Heart left ventricle (tissue), 16 donors: ENCODE measurements around the gene SCLY. TPM values are rescaled to one million over a fixed set of nuclear protein-coding genes. Genes with fewer than 3 reads are reported as not detected.

Experiments used
- ATAC-seq, 4 donors: fragments of 200-7000 bp; cut with Tn5 transposase; one replicate each; pipeline ENCODE4 v1.9.1; 2020 to 2022; ENCODE audit warnings: moderate library complexity in 4 of 4, mild to moderate bottlenecking in 3 of 4, moderate number of reproducible peaks in 1 of 4
- DNase-seq, 5 donors: peaks; one replicate each; pipeline ENCODE4 v3.0.0-alpha.2; 2020
- H3K27ac ChIP-seq, 12 donors: fragments of 200-600 bp; sonication (generic) in 4 of 12; one replicate each; pipeline versions ENCODE4 v1.5.0 to v1.8.0; 2016 to 2022; ENCODE audit warnings: mild to moderate bottlenecking in 2 of 12
- H3K27me3 ChIP-seq, 9 donors: fragments of 200-600 bp; sonication (generic) in 2 of 9; one replicate each; pipeline versions ENCODE4 v1.5.1 to v1.8.0; 2016 to 2022; ENCODE audit warnings: mild to moderate bottlenecking in 3 of 9
- H3K36me3 ChIP-seq, 9 donors: fragments of 200-600 bp; sonication (generic) in 2 of 9; one replicate each; pipeline versions ENCODE4 v1.5.0 to v1.8.0; 2018 to 2022; ENCODE audit warnings: mild to moderate bottlenecking in 2 of 9
- H3K4me1 ChIP-seq, 12 donors: fragments of 200-600 bp; sonication (generic) in 4 of 12; one replicate each; pipeline versions ENCODE4 v1.5.0 to v1.8.0; 2016 to 2022; ENCODE audit warnings: mild to moderate bottlenecking in 3 of 12
- H3K4me3 ChIP-seq, 12 donors: fragments of 200-600 bp; sonication (generic) in 4 of 12; one replicate each; pipeline versions ENCODE4 v1.5.0 to v1.8.0; 2017 to 2022; ENCODE audit warnings: mild to moderate bottlenecking in 9 of 12, moderate library complexity in 4 of 12
- H3K9me3 ChIP-seq, 12 donors: fragments of 200-600 bp; sonication (generic) in 4 of 12; one replicate each; pipeline versions ENCODE4 v1.5.0 to v1.8.0; 2016 to 2022; ENCODE audit warnings: mild to moderate bottlenecking in 1 of 12
- POLR2A ChIP-seq, 2 donors: fragments of 450-650 bp; IDR thresholded peaks; one replicate each; pipeline ENCODE4 v1.6.1; 2017; ENCODE audit warnings: antibody characterized with exemption in 2 of 2, mild to moderate bottlenecking in 2 of 2, moderate library complexity in 2 of 2
- WGBS, 4 donors: extraction: QIAGEN DNeasy Blood & Tissue Kit in 2 of 4; methylation state at CpG; one replicate each; pipeline versions ENCODE4 v1.1.5 to v1.1.7; 2013 to 2018; 5-methylcytosine and 5-hydroxymethylcytosine counted together
- intact Hi-C, 10 donors: fragments of 100-400 bp; cut with DNase I; formaldehyde crosslinking; loops; one replicate each; pipeline versions ENCODE4 v1.11.1 to v1.14.2; 2022
- polyA plus RNA-seq, 2 donors: library from polyadenylated mRNA; stranded (reverse); fragments of 200-250 nt; gene quantifications; one replicate each; pipeline ENCODE4 v1.2.3, GENCODE V29; 2013
- total RNA-seq, 9 donors: library from RNA; depleted of rRNA in 2 of 9; stranded (reverse); fragments of >200 nt in 2 of 9; fragmentation: NEBNext Ultra II Directional in 3 of 9; extraction: Animal tissue kit (Norgen Biotek cat#: 25700) in 3 of 9; gene quantifications; one replicate each; pipeline versions ENCODE4 v1.1.0 to v1.2.4, GENCODE V29; 2016 to 2023
- TF ChIP-seq, protein P1 (sequence below), 12 donors: fragments of 200-600 bp; sonication (generic) in 4 of 12; IDR thresholded peaks; one replicate each; pipeline versions ENCODE4 v1.5.0 to v1.8.0; 2018 to 2022; ENCODE audit warnings: antibody characterized with exemption in 12 of 12, mild to moderate bottlenecking in 5 of 12
- donor health status: ischemic (EF 13 %, LVEDD 7.1; RV severe dilation, severe dysfunction).
- donor health status: healthy with polysubstance abuse.
- donor health status: DM: no; HTN: yes; CAD: no.
- donor health status: DM: no; HTN: no; CAD: no.
- donor health status: ischemic (EF 25% LVEDD 6.9; RV normal size, moderate dysfunction).
- donor health status: ischemic (EF 25% LVEDD 5.7; RV mildly dilated, moderate dysfunction).
- donor health status: healthy.
- donor health status: DM: yes; HTN: yes; CAD: no.
- donor health status: ischemic (EF 35%, LVEDD 5.7; RV mildly dilated, moderate dysfunction).
- donor health status: nonischemic (EF 11% LVEDD 7.7; RV severe dilation, severe dysfunction).
- donor health status: DM: yes; HTN: yes; CAD: no.
- donor health status: PGD.
- donor health status: ischemic (EF 29% LVEDD 5.4; RV normal size, mild dysfunction).
- donor health status: nonischemic (EF 23%, LVEDD 6.1; RV moderate dilation, normal function).

SCLY gene
- total and polyA plus RNA-seq, 11 donors: 6.9 to 21.2 (median 10.6) TPM

DNA sequence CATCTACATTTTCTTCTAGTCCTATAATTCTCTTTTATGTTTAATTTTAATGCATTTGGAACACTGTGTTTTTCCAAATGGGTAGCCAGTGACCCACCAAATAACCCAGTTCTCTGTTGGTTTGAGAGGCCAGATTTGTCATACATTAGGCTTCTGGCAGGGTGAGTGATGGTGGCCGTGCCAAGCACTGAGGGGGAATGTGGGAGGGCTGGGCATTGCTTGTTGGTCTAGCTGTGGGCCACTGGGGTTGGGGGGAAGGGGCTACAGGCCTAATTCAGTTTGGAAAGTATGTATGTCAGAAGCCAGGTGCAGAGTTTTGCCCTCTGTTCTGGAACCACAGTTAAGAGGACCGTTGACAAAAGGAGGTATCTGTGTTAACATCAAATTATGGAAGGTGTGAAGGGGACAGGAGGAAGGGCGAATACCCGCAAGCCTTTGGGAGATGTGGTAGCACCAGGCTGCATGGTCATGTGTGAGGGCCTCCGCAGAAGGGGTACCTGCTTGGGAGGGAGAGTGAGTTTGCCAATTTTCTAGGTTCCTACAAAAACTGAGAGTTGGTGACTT lies 38.1 kb upstream of the SCLY start:
- no peak overlapping the region for H3K4me3 ChIP-seq
- no peak for DNase-seq

GRCh38 chr2:238023608-238024007 lies 37.2 kb upstream of the SCLY start:
- no peak overlapping the region for H3K4me3 ChIP-seq
- no peak for ATAC-seq
- peaks cover 0 to 7% (median 0%) of the 10 kb centered on the region in 12 donors for H3K4me1 ChIP-seq
- no peaks in the 10 kb centered on the region for H3K27me3 ChIP-seq
- H3K27ac ChIP-seq: no peak overlapping the region
- no peak for DNase-seq
- TF ChIP-seq, protein P1, sequence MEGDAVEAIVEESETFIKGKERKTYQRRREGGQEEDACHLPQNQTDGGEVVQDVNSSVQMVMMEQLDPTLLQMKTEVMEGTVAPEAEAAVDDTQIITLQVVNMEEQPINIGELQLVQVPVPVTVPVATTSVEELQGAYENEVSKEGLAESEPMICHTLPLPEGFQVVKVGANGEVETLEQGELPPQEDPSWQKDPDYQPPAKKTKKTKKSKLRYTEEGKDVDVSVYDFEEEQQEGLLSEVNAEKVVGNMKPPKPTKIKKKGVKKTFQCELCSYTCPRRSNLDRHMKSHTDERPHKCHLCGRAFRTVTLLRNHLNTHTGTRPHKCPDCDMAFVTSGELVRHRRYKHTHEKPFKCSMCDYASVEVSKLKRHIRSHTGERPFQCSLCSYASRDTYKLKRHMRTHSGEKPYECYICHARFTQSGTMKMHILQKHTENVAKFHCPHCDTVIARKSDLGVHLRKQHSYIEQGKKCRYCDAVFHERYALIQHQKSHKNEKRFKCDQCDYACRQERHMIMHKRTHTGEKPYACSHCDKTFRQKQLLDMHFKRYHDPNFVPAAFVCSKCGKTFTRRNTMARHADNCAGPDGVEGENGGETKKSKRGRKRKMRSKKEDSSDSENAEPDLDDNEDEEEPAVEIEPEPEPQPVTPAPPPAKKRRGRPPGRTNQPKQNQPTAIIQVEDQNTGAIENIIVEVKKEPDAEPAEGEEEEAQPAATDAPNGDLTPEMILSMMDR (IDR thresholded peaks at IDR 0.05): no peak
- no peak for TF ChIP-seq POLR2A (IDR thresholded peaks at IDR 0.05)
- H3K9me3 ChIP-seq: no peaks in the 10 kb centered on the region
- peaks cover 0 to 51% (median 34%) of the 10 kb centered on the region in 9 donors for H3K36me3 ChIP-seq
- WGBS, 4 donors: 95 to 100% (median 99%) methylated on average over 2 of the region's 2 CpGs
- intact Hi-C loops: no loop called here

More for the DNA sequence above, 38.1 kb upstream of the SCLY start:
- Histone ChIP-seq H3K36me3 (peaks cover 0 to 52% (median 39%) of the 10 kb centered on the region in 9 donors), H3K27ac (no peak overlapping the region), H3K4me1 (peaks cover 0 to 7% (median 0%) of the 10 kb centered on the region in 12 donors), H3K9me3 (no peaks in the 10 kb centered on the region), H3K27me3 (no peaks in the 10 kb centered on the region)
- WGBS, 4 donors: 87 to 94% (median 88%) methylated on average over 5 of the region's 5 CpGs
- TF ChIP-seq POLR2A (IDR thresholded peaks at IDR 0.05): no peak
- TF ChIP-seq, protein P1 (IDR thresholded peaks at IDR 0.05): no peak
- no peak for ATAC-seq
- intact Hi-C loops: no loop called here

- H3K27ac ChIP-seq: no peak overlapping the region
- H3K4me3 ChIP-seq: no peak overlapping the region
- peaks cover 0 to 7% (median 0%) of the 10 kb centered on the region in 12 donors for H3K4me1 ChIP-seq
- no peaks in the 10 kb centered on the region for H3K27me3 ChIP-seq
- H3K9me3 ChIP-seq: no peaks in the 10 kb centered on the region
- peaks cover 0 to 56% (median 38%) of the 10 kb centered on the region in 9 donors for H3K36me3 ChIP-seq
- intact Hi-C loops: no loop called here
- ATAC-seq (no peak), DNase-seq (no peak)
- 80 to 95% (median 89%) methylated on average over 8 of the region's 8 CpGs for WGBS, 4 donors
- no peak for TF ChIP-seq POLR2A (IDR thresholded peaks at IDR 0.05)
Observed at GRCh38 chr2:238024986-238025385, 35.8 kb upstream of the SCLY start.

DNA sequence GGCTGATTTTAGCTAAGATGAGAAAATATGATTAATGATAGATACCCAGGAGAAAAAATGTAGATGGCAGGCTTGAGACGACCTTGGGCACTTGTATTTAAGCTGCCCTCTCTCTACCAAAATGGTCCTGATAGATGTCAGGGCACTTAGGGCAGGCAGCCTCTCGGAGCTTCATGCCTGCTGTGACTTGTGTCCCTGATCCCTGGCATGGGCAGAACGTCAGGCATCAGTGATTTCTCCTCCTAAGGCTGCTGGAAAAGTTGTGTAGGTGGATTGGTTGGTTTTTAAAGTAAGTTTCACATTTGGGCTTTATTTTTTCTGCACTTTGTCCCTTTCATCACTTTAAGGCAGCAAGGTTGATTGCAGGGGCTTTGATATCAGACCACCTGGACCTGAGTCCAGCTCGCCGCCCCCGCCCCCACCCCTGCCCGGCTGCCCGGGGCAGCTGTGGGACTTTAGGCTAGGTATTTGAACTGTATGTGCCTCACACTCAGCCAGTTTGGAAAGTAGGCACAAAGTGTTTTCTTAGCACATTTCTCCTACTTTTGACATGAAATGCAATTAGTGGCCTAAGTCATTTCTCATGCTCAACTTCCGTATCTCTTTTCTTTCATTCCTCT lies 35.0 kb upstream of the SCLY start:
- TF ChIP-seq, protein P1 (IDR thresholded peaks at IDR 0.05): no peak
- H3K9me3 ChIP-seq: no peaks in the 10 kb centered on the region
- ATAC-seq (no peak), DNase-seq (no peak)
- peaks cover 0 to 7% (median 0%) of the 10 kb centered on the region in 12 donors for H3K4me1 ChIP-seq
- H3K27ac ChIP-seq: no peak overlapping the region
- H3K36me3 ChIP-seq: peaks cover 0 to 64% (median 47%) of the 10 kb centered on the region in 9 donors
- H3K27me3 ChIP-seq: no peaks in the 10 kb centered on the region
- intact Hi-C loops: no loop called here
- 85 to 92% (median 88%) methylated on average over 9 of the region's 9 CpGs for WGBS, 4 donors
- H3K4me3 ChIP-seq: no peak overlapping the region
